Kidney (tissue), 14 donors: ENCODE measurements around the gene VENTX. TPM values are rescaled to one million over a fixed set of nuclear protein-coding genes. Genes with fewer than 3 reads are reported as not detected.

Experiments
- DNase-seq, 5 donors: peaks; one replicate each; pipeline ENCODE4 v3.0.0-alpha.2; 2013 to 2020
- FAIRE-seq: peaks from 2 replicates; lab custom pipeline; 2012; peaks lifted over from hg19 to GRCh38; lab: Jason Lieb, UNC
- H3K27ac ChIP-seq, 2 donors: one replicate each; pipeline ENCODE4 v1.7.0; 2013; ENCODE audit warnings: low read depth in 2 of 2, low read length in 2 of 2, inconsistent platforms in 1 of 2
- H3K27me3 ChIP-seq: one replicate; pipeline ENCODE4 v1.7.1; 2013; ENCODE audit warnings: low read length, inconsistent platforms; ENCODE audit not compliant: control insufficient read depth, insufficient read depth
- H3K36me3 ChIP-seq, 3 donors: one replicate each; pipeline versions ENCODE4 v1.7.0 to v1.7.1; 2013; ENCODE audit warnings: low read length in 3 of 3, control low read depth in 1 of 3, inconsistent platforms in 1 of 3; ENCODE audit not compliant: insufficient read depth in 3 of 3, control insufficient read depth in 2 of 3
- H3K4me1 ChIP-seq, 3 donors: one replicate each; pipeline versions ENCODE4 v1.7.0 to v1.7.1; 2013; ENCODE audit warnings: low read length in 3 of 3, inconsistent platforms in 1 of 3, low read depth in 1 of 3; ENCODE audit not compliant: control insufficient read depth in 2 of 3, insufficient read depth in 2 of 3
- H3K4me3 ChIP-seq, 3 donors: one replicate each; pipeline versions ENCODE4 v1.7.0 to v1.8.1; 2013; ENCODE audit warnings: low read length in 3 of 3, control low read depth in 1 of 3, inconsistent platforms in 1 of 3
- H3K9ac ChIP-seq, 3 donors: one replicate each; pipeline versions ENCODE4 v1.7.0 to v1.7.1; 2013; ENCODE audit warnings: low read length in 3 of 3, control low read depth in 1 of 3, inconsistent platforms in 1 of 3
- H3K9me3 ChIP-seq, 3 donors: one replicate each; pipeline versions ENCODE4 v1.7.0 to v1.7.1; 2013; ENCODE audit warnings: low read length in 3 of 3, control low read depth in 1 of 3, inconsistent platforms in 1 of 3; ENCODE audit not compliant: control insufficient read depth in 2 of 3, insufficient read depth in 1 of 3
- intact Hi-C: fragments of 100-400 bp; cut with DNase I; formaldehyde crosslinking; loops from one replicate; pipeline ENCODE4 v1.11.1; 2022
- polyA plus RNA-seq: library from polyadenylated mRNA; stranded (reverse); fragments of 350-450 nt; fragmentation: Illumina TruSeq; extraction: RNeasy Lipid Tissue Mini Kit (QIAGEN cat#74804); gene quantifications from one replicate; pipeline ENCODE4 v1.2.3, GENCODE V29; 2014; ENCODE audit warnings: low read depth, low replicate concordance; ENCODE audit not compliant: insufficient read depth
- total RNA-seq: library from RNA; stranded (reverse); fragmentation: NEBNext Ultra II Directional; extraction: Animal tissue kit (Norgen Biotek cat#: 25700); gene quantifications from one replicate; pipeline ENCODE4 v1.2.1, GENCODE V29; 2021
- TF ChIP-seq, protein P1 (sequence below): IDR thresholded peaks from 3 replicates; pipeline ENCODE4 v1.5.1; 2012; ENCODE audit warnings: mild to moderate bottlenecking, moderate library complexity, borderline replicate concordance; ENCODE audit not compliant: insufficient read depth; ENCODE audit errors: extremely low read depth
- donor health status: control.
- donor health status: control.
- donor health status: control.
- donor health status: control.
- donor health status: control.
- donor health status: DM: yes; HTN: yes; CAD: no.
- donor health status: Normal renal cell carcinoma (clear cell type).

The VENTX gene
- total and polyA plus RNA-seq, 2 donors from 2014 or later, result 0.39 to 3.3 TPM

DNA sequence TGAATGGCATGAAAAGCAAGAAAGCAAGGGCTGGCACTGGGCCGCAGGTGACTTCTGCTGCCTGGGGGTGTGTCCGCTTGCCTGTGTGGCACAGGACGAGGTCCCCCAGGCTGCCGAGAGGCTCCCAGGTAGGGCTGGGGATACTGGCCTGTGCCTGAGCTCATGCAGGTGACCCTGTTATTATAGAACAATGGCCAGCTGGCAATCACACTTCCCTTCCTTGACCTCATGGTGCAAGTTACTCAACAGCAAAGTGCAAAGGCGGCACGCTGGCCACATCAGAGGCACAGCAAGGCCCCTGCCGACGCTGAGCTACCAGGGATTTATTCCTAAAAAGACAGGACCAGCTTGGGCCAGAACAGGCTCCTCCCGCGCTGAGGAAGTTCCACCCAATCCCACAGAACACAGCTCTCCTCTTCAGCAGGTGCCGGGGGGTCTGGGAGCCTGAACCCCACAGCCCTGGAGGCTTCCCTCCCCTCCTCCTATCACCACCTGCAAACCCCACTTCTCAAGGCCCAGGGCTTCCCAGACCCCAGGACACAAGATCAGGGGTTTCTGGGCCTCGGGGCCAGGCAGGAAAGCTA lies 40.4 kb downstream of the VENTX start:
- FAIRE-seq (no peak), DNase-seq (no peak)
- H3K36me3 ChIP-seq, result peaks cover 0 to 24% (median 11%) of the 10 kb centered on the region in 3 donors
- TF ChIP-seq, protein P1, sequence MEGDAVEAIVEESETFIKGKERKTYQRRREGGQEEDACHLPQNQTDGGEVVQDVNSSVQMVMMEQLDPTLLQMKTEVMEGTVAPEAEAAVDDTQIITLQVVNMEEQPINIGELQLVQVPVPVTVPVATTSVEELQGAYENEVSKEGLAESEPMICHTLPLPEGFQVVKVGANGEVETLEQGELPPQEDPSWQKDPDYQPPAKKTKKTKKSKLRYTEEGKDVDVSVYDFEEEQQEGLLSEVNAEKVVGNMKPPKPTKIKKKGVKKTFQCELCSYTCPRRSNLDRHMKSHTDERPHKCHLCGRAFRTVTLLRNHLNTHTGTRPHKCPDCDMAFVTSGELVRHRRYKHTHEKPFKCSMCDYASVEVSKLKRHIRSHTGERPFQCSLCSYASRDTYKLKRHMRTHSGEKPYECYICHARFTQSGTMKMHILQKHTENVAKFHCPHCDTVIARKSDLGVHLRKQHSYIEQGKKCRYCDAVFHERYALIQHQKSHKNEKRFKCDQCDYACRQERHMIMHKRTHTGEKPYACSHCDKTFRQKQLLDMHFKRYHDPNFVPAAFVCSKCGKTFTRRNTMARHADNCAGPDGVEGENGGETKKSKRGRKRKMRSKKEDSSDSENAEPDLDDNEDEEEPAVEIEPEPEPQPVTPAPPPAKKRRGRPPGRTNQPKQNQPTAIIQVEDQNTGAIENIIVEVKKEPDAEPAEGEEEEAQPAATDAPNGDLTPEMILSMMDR, result no peak
- no peak overlapping the region for H3K9ac ChIP-seq
- H3K9me3 ChIP-seq, result no peaks in the 10 kb centered on the region
- H3K4me3 ChIP-seq, result no peak overlapping the region
- no peaks in the 10 kb centered on the region for H3K27me3 ChIP-seq
- no peaks in the 10 kb centered on the region for H3K4me1 ChIP-seq
- intact Hi-C loops, result no loop called here
- H3K27ac ChIP-seq, result no peak overlapping the region

DNA sequence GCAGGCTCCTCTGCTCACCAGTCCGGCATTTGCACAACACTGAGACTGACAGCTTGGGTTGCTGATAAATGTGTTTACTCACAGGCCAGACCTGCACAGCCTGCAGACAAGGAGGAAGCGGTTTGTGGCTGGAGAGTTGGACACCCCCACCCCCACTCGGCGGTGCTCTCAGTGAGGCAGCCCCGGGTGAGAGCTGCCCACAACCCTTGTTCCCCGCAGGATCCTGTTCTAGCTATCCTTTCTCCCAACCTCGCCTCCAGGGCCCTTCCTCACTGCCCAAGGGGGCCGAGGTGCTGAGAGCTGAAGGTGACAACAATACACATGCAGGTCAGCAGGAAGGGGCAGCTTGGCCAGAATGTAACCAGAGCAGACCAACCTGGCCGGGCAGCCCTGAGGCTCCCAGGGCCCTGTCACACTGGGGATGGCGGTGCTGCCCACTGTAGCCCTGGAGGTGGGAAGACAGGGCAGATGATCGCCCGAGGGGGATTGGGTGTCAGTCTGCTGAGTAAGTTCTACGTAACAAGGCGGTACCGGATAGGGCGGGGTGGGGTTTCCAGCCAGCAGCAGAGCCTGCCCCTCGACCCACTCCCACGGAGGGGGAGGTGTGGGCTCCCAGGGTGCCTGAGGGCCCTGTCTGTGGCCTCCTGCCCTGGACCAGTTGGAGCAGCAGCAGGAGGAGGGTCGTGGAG lies 41.1 kb downstream of the VENTX start:
- Histone ChIP-seq H3K9ac (no peak overlapping the region), H3K4me1 (no peaks in the 10 kb centered on the region), H3K27me3 (no peaks in the 10 kb centered on the region), H3K27ac (peak overlapping the region in 1 of 2 donors; percentile 41), H3K9me3 (no peaks in the 10 kb centered on the region), H3K4me3 (no peak overlapping the region), H3K36me3 (peaks cover 0 to 26% (median 16%) of the 10 kb centered on the region in 3 donors)
- no peak for FAIRE-seq
- TF ChIP-seq, protein P1, result no peak
- DNase-seq, result peak in 4 of 5 donors; percentile 63 to 81 (median 72)
- intact Hi-C loops, result no loop called here

DNA sequence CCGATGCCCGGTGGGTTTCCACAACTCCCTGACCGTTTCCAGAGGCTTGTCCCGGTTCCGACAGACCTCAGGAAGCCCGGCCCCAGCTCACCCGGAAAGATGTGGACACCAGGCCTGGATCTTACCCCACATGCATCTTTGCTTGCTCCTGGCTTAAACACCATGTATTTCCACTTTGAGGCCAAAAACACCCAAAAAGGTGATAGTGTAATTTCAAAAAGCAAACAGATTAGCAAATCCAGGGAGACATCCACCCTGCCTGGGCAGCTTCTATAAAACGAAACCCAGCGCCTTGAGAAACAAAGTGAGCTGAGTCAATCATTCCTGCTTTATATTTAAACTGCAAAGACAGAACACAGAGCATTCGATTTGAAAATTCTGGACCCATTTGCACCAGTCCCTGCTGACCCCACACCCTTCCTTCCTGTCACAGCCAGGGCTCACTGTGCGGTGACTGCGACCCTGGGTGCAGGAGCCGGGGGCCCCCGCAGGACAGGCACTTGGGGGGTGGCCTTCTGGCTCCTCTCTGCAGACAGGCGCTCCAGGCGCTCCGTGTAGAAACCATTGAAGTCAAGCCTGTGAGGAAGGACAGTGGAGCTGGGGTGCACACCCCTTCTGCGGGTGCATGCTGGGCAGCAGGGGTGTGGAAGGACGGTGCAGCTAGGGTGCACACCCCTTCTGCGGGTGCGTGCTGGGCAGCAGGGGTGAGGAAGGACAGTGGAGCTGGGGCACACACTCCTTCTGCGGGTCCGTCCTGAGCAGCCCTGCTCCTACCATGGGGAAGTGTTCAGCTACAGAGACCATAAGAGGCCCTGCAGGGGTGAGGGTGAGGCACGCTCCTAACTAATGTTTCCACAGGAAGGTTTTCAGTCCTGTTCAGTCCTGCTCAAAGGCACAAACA lies 41.9 kb downstream of the VENTX start:
- DNase-seq, result no peak
- intact Hi-C loops, result no loop called here
- peaks cover 0 to 29% (median 20%) of the 10 kb centered on the region in 3 donors for H3K36me3 ChIP-seq
- TF ChIP-seq, protein P1, result no peak
- no peak for FAIRE-seq
- H3K4me1 ChIP-seq, result no peaks in the 10 kb centered on the region
- H3K9ac ChIP-seq, result no peak overlapping the region
- no peak overlapping the region for H3K4me3 ChIP-seq
- H3K9me3 ChIP-seq, result no peaks in the 10 kb centered on the region
- H3K27ac ChIP-seq, result no peak overlapping the region
- no peaks in the 10 kb centered on the region for H3K27me3 ChIP-seq
